GM23338 (cell line): ENCODE results near the gene HELQ. TPM values are rescaled to one million over a fixed set of nuclear protein-coding genes. Genes with fewer than 3 reads are reported as not detected.
A peak's percentile ranks its signal among the peaks of the same experiment; 100 is the strongest.

Experiments
- ATAC-seq: fragments of 200-7000 bp; cut with Tn5 transposase; 3 replicates; pipeline ENCODE4 v1.9.1; 2020
- DNase-seq: peaks from one replicate; pipeline ENCODE4 v3.0.0-alpha.2; 2015; ENCODE audit warnings: low spot score
- H2AFZ ChIP-seq: fragments of 200-600 bp; sonication (generic); 2 replicates; pipeline ENCODE4 v1.8.0; 2016; ENCODE audit warnings: antibody characterized with exemption, mild to moderate bottlenecking, moderate library complexity
- H3F3A ChIP-seq: fragments of 200-600 bp; sonication (generic); replicated peaks from 2 replicates; pipeline ENCODE4 v1.8.0; 2017; ENCODE audit warnings: antibody characterized with exemption, mixed run types, low read depth
- H3K27ac ChIP-seq: fragments of 200-600 bp; sonication (generic); 2 replicates; pipeline ENCODE4 v1.6.1; 2016; ENCODE audit warnings: low read depth
- H3K27me3 ChIP-seq: fragments of 200-600 bp; sonication (generic); 2 replicates; pipeline ENCODE4 v1.8.0; 2016; ENCODE audit warnings: mild to moderate bottlenecking, mixed run types, moderate library complexity; ENCODE audit not compliant: insufficient read depth
- H3K36me3 ChIP-seq: fragments of 200-600 bp; sonication (generic); 2 replicates; pipeline ENCODE4 v1.8.0; 2016; ENCODE audit warnings: mild to moderate bottlenecking; ENCODE audit not compliant: insufficient read depth
- H3K4me1 ChIP-seq: fragments of 200-600 bp; sonication (generic); 2 replicates; pipeline ENCODE4 v1.8.0; 2016; ENCODE audit warnings: mild to moderate bottlenecking, moderate library complexity; ENCODE audit not compliant: insufficient read depth
- H3K4me2 ChIP-seq: fragments of 200-600 bp; sonication (generic); 2 replicates; pipeline ENCODE4 v1.7.1; 2017; ENCODE audit warnings: mixed run types
- H3K4me3 ChIP-seq: fragments of 200-600 bp; sonication (generic); 2 replicates; pipeline ENCODE4 v1.6.1; 2016; ENCODE audit warnings: mixed run types
- H3K79me2 ChIP-seq: fragments of 200-600 bp; sonication (generic); replicated peaks from 2 replicates; pipeline ENCODE4 v1.8.0; 2017; ENCODE audit warnings: mild to moderate bottlenecking; ENCODE audit not compliant: insufficient read depth
- H3K9me2 ChIP-seq: fragments of 200-600 bp; sonication (generic); 2 replicates; pipeline ENCODE4 v1.8.0; 2017; ENCODE audit not compliant: insufficient read depth
- H4K20me1 ChIP-seq: fragments of 200-600 bp; sonication (generic); replicated peaks from 2 replicates; pipeline ENCODE4 v1.8.0; 2017; ENCODE audit warnings: mild to moderate bottlenecking; ENCODE audit not compliant: insufficient read depth
- H3K27ac Mint-ChIP-seq: 2 replicates; pipeline ENCODE4 v1.8.0; 2020; ENCODE audit warnings: inconsistent platforms, mild to moderate bottlenecking, moderate library complexity, mixed read lengths
- H3K27me3 Mint-ChIP-seq: 3 replicates; pipeline ENCODE4 v1.8.0; 2022; ENCODE audit warnings: low read depth, mild to moderate bottlenecking, moderate library complexity, mixed read lengths, inconsistent platforms; ENCODE audit not compliant: insufficient read depth, poor library complexity
- H3K36me3 Mint-ChIP-seq: 3 replicates; pipeline ENCODE4 v1.8.0; 2021; ENCODE audit warnings: low read depth, mild to moderate bottlenecking, inconsistent platforms, moderate library complexity, mixed read lengths
- H3K4me1 Mint-ChIP-seq: 3 replicates; pipeline ENCODE4 v1.8.0; 2020; ENCODE audit warnings: mild to moderate bottlenecking, inconsistent platforms, mixed read lengths
- H3K4me3 Mint-ChIP-seq: 3 replicates; pipeline ENCODE4 v1.8.0; 2021; ENCODE audit warnings: moderate library complexity, mild to moderate bottlenecking, inconsistent platforms, mixed read lengths
- H3K9me3 Mint-ChIP-seq: 3 replicates; pipeline ENCODE4 v1.8.0; 2020; ENCODE audit warnings: moderate library complexity, mild to moderate bottlenecking, inconsistent platforms, mixed read lengths
- REST ChIP-seq: IDR thresholded peaks from one replicate; pipeline ENCODE4 v1.6.1; 2018; ENCODE audit warnings: antibody characterized with exemption; ENCODE audit not compliant: unreplicated experiment
- STAT1 ChIP-seq: IDR thresholded peaks from one replicate; pipeline ENCODE4 v1.6.1; 2016; ENCODE audit warnings: antibody characterized with exemption; ENCODE audit not compliant: unreplicated experiment
- ZNF114 ChIP-seq: fragments of 250-450 bp; sonication (Bioruptor Pico); IDR thresholded peaks from 2 replicates; pipeline ENCODE4 v1.5.0; 2020; ENCODE audit warnings: mild to moderate bottlenecking, moderate library complexity
- polyA plus RNA-seq: library from polyadenylated mRNA; unstranded; fragments of >200 nt; fragmentation: Nextera tagmentation; extraction: Ambion mirVana; gene quantifications from 2 replicates; pipeline ENCODE4 v1.2.1, GENCODE V29; 2016
- total RNA-seq: library from RNA; depleted of rRNA; stranded (reverse); fragments of >200 nt; shearing (Covaris generic); gene quantifications from 2 replicates; pipeline ENCODE4 v1.2.3, GENCODE V29; 2014
- TF ChIP-seq, protein P1 (sequence below): fragments of 250-450 bp; sonication (Bioruptor Pico); IDR thresholded peaks from 2 replicates; pipeline ENCODE4 v1.5.0; 2020; ENCODE audit warnings: mild to moderate bottlenecking, moderate library complexity

HELQ gene
- total and polyA plus RNA-seq, 2 experiments from 2014 or later: 6.8 to 8.1 TPM

DNA sequence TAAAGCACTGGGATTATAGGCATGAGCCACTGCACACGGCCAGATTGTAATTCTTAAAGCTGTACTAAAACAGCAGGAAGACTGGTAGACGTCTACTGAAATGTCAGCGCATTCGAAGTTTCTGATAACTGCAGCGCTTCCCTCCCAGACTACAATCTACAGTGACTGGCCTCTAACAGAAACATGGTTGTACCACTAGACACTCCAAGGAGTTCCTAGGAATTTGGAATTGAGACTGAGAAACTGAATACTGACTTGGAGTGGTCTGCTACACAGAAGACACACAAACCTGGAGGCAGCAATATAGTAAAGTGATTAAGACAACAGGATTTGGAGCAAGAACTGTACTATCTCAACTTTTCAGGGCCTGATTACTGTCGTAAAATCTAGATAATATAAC is 937 bp downstream of the HELQ start:
- H3K79me2 ChIP-seq: peaks cover 40% of the 10 kb centered on the region
- peaks cover 6% of the 10 kb centered on the region for H3K27me3 Mint-ChIP-seq
- H2AFZ ChIP-seq: no peak overlapping the region

DNA sequence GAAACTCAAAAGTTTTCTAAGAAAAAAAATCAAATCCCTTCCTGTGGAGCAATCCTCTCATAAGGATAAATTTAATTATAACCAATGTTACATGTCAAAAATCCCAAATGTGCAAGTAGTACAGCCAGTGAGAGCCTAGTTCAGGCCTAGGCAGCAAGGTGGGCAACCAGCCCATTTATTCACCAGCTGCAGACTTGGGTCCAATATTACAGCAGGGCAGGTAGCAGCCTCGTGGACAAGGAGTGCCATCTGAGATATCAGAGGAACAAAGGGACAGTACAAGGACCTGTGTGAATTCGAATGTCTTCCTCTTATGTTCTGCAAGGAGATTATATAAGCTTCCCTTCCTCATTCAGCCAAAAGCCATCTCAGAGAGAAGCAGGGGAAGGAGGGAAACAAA is 6.6 kb downstream of the HELQ start:
- ATAC-seq: no peak
- H3K4me1 Mint-ChIP-seq: no peaks in the 10 kb centered on the region
- H3K4me3 ChIP-seq: no peak overlapping the region
- no peak for TF ChIP-seq ZNF114 (CRISPR knock-in tag)
- no peaks in the 10 kb centered on the region for H3K9me3 Mint-ChIP-seq
- H3K9me2 ChIP-seq: no peaks in the 10 kb centered on the region
- H3K27me3 ChIP-seq: no peaks in the 10 kb centered on the region
- H3K36me3 ChIP-seq: peaks cover 10% of the 10 kb centered on the region; the same call in 1 of the 2 replicates
- H3K27ac ChIP-seq: no peak overlapping the region
- H3K79me2 ChIP-seq: peaks cover 11% of the 10 kb centered on the region
- no peak overlapping the region for H3K4me2 ChIP-seq
- H2AFZ ChIP-seq: no peak overlapping the region
- no peaks in the 10 kb centered on the region for H3K27me3 Mint-ChIP-seq
- H4K20me1 ChIP-seq: peaks cover 7% of the 10 kb centered on the region; the same call in 1 of the 2 replicates
- no peak overlapping the region for H3K27ac Mint-ChIP-seq
- no peaks in the 10 kb centered on the region for H3K4me1 ChIP-seq
- DNase-seq: no peak
- no peaks in the 10 kb centered on the region for H3F3A ChIP-seq
- H3K36me3 Mint-ChIP-seq: peaks cover 17% of the 10 kb centered on the region; the same call in 2 of the 3 replicates
- H3K4me3 Mint-ChIP-seq: no peak overlapping the region

More for the DNA sequence above, 937 bp downstream of the HELQ start:
- no peaks in the 10 kb centered on the region for H3K27me3 ChIP-seq
- Mint-ChIP-seq H3K27ac (no peak overlapping the region; the same call in 1 of the 2 replicates), H3K4me3 (peak overlapping the region; percentile 100), H3K4me1 (peaks cover 4% of the 10 kb centered on the region; the same call in 1 of the 3 replicates), H3K9me3 (no peaks in the 10 kb centered on the region), H3K36me3 (peaks cover 43% of the 10 kb centered on the region)
- ATAC-seq (no peak), DNase-seq (no peak)
- H3K9me2 ChIP-seq: no peaks in the 10 kb centered on the region
- peak overlapping the region; percentile 80 for H3K4me3 ChIP-seq
- TF ChIP-seq STAT1: no peak
- no peak for TF ChIP-seq REST
- H3K27ac ChIP-seq: peak overlapping the region; percentile 97
- H4K20me1 ChIP-seq: peaks cover 11% of the 10 kb centered on the region
- H3F3A ChIP-seq: no peaks in the 10 kb centered on the region
- H3K4me1 ChIP-seq: 0 out of 2 replicates have a peak, but pooled peaks cover 6% of the 10 kb centered on the region
- peaks cover 15% of the 10 kb centered on the region; the same call in 1 of the 2 replicates for H3K36me3 ChIP-seq
- H3K4me2 ChIP-seq: peak overlapping the region; percentile 95

- Histone ChIP-seq H2AFZ (no peak overlapping the region), H3K27ac (no peak overlapping the region), H3K4me2 (no peak overlapping the region), H3K79me2 (no peaks in the 10 kb centered on the region), H3K36me3 (0 out of 2 replicates have a peak, but pooled peaks cover 7% of the 10 kb centered on the region), H4K20me1 (no peaks in the 10 kb centered on the region; the same call in 1 of the 2 replicates), H3K27me3 (no peaks in the 10 kb centered on the region), H3F3A (no peaks in the 10 kb centered on the region), H3K4me1 (no peaks in the 10 kb centered on the region), H3K4me3 (no peak overlapping the region), H3K9me2 (no peaks in the 10 kb centered on the region)
- H3K27me3 Mint-ChIP-seq: peaks cover 2% of the 10 kb centered on the region
- H3K4me3 Mint-ChIP-seq: no peak overlapping the region
- no peaks in the 10 kb centered on the region for H3K4me1 Mint-ChIP-seq
- no peaks in the 10 kb centered on the region; the same call in 1 of the 3 replicates for H3K36me3 Mint-ChIP-seq
- ATAC-seq (no peak), DNase-seq (no peak)
- no peaks in the 10 kb centered on the region for H3K9me3 Mint-ChIP-seq
- H3K27ac Mint-ChIP-seq: no peak overlapping the region
- TF ChIP-seq, protein P1, sequence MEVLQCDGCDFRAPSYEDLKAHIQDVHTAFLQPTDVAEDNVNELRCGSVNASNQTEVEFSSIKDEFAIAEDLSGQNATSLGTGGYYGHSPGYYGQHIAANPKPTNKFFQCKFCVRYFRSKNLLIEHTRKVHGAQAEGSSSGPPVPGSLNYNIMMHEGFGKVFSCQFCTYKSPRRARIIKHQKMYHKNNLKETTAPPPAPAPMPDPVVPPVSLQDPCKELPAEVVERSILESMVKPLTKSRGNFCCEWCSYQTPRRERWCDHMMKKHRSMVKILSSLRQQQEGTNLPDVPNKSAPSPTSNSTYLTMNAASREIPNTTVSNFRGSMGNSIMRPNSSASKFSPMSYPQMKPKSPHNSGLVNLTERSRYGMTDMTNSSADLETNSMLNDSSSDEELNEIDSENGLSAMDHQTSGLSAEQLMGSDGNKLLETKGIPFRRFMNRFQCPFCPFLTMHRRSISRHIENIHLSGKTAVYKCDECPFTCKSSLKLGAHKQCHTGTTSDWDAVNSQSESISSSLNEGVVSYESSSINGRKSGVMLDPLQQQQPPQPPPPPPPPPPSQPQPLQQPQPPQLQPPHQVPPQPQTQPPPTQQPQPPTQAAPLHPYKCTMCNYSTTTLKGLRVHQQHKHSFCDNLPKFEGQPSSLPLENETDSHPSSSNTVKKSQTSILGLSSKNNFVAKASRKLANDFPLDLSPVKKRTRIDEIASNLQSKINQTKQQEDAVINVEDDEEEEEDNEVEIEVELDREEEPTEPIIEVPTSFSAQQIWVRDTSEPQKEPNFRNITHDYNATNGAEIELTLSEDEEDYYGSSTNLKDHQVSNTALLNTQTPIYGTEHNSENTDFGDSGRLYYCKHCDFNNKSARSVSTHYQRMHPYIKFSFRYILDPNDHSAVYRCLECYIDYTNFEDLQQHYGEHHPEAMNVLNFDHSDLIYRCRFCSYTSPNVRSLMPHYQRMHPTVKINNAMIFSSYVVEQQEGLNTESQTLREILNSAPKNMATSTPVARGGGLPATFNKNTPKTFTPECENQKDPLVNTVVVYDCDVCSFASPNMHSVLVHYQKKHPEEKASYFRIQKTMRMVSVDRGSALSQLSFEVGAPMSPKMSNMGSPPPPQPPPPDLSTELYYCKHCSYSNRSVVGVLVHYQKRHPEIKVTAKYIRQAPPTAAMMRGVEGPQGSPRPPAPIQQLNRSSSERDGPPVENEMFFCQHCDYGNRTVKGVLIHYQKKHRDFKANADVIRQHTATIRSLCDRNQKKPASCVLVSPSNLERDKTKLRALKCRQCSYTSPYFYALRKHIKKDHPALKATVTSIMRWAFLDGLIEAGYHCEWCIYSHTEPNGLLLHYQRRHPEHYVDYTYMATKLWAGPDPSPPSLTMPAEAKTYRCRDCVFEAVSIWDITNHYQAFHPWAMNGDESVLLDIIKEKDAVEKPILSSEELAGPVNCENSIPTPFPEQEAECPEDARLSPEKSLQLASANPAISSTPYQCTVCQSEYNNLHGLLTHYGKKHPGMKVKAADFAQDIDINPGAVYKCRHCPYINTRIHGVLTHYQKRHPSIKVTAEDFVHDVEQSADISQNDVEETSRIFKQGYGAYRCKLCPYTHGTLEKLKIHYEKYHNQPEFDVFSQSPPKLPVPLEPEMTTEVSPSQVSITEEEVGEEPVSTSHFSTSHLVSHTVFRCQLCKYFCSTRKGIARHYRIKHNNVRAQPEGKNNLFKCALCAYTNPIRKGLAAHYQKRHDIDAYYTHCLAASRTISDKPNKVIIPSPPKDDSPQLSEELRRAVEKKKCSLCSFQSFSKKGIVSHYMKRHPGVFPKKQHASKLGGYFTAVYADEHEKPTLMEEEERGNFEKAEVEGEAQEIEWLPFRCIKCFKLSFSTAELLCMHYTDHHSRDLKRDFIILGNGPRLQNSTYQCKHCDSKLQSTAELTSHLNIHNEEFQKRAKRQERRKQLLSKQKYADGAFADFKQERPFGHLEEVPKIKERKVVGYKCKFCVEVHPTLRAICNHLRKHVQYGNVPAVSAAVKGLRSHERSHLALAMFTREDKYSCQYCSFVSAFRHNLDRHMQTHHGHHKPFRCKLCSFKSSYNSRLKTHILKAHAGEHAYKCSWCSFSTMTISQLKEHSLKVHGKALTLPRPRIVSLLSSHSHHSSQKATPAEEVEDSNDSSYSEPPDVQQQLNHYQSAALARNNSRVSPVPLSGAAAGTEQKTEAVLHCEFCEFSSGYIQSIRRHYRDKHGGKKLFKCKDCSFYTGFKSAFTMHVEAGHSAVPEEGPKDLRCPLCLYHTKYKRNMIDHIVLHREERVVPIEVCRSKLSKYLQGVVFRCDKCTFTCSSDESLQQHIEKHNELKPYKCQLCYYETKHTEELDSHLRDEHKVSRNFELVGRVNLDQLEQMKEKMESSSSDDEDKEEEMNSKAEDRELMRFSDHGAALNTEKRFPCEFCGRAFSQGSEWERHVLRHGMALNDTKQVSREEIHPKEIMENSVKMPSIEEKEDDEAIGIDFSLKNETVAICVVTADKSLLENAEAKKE (CRISPR knock-in tag): no peak
- no peak for TF ChIP-seq ZNF114 (CRISPR knock-in tag)
Observed at GRCh38 chr4:83440899-83441298, 14.7 kb downstream of the HELQ start.
